ENCODE data around the gene YIPF7. TPM values are rescaled to one million over a fixed set of nuclear protein-coding genes. Genes with fewer than 3 reads are reported as not detected.

YIPF7 gene
- total RNA-seq, 1 experiment from 2014 or later: not detected

- no peak for TF ChIP-seq CTCF (IDR thresholded peaks at IDR 0.05; ENCODE audit: unreplicated experiment)
- ChIA-PET POLR2A (no interaction called here), CTCF (no interaction called here)
Measured at GRCh38 chr4:44671636-44672035, 20.2 kb upstream of the YIPF7 start.

GRCh38 chr4:44670506-44671199 lies 19.2 kb upstream of the YIPF7 start:
- DNase-seq (ENCODE audit: unreplicated experiment): no peak
- no peaks in the 10 kb centered on the region for H3K4me1 Mint-ChIP-seq (ENCODE audit: insufficient read depth, unreplicated experiment)
- POLR2A ChIA-PET: no interaction called here
- intact Hi-C loops (cut with micrococcal nuclease): no loop called here
- no peak overlapping the region for H3K4me3 Mint-ChIP-seq (ENCODE audit: unreplicated experiment)
- BruUV-seq (replicated peaks): no TSS peak
- H3K27me3 Mint-ChIP-seq (ENCODE audit: insufficient read depth, unreplicated experiment): no peaks in the 10 kb centered on the region
- no peak overlapping the region for H3K27ac Mint-ChIP-seq (ENCODE audit: low read depth, unreplicated experiment)
- TF ChIP-seq CTCF (IDR thresholded peaks at IDR 0.05; ENCODE audit: unreplicated experiment): no peak
- no peaks in the 10 kb centered on the region for H3K9me3 Mint-ChIP-seq (ENCODE audit: unreplicated experiment)
- CTCF ChIA-PET: interaction anchor here (0.7 kb wide), 1 partner anchor 893 kb away, joined by 4 read pairs; no protein-coding TSS in a partner anchor
- H3K36me3 Mint-ChIP-seq (ENCODE audit: insufficient read depth, unreplicated experiment): peaks cover 4% of the 10 kb centered on the region

More at GRCh38 chr4:44671636-44672035, 20.2 kb upstream of the YIPF7 start:
- no peak for DNase-seq (ENCODE audit: unreplicated experiment)
- H3K9me3 Mint-ChIP-seq (ENCODE audit: unreplicated experiment): no peaks in the 10 kb centered on the region
- H3K4me1 Mint-ChIP-seq (ENCODE audit: insufficient read depth, unreplicated experiment): no peaks in the 10 kb centered on the region
- intact Hi-C loops (cut with micrococcal nuclease): no loop called here
- no peak overlapping the region for H3K4me3 Mint-ChIP-seq (ENCODE audit: unreplicated experiment)
- no peaks in the 10 kb centered on the region for H3K27me3 Mint-ChIP-seq (ENCODE audit: insufficient read depth, unreplicated experiment)
- no peaks in the 10 kb centered on the region for H3K36me3 Mint-ChIP-seq (ENCODE audit: insufficient read depth, unreplicated experiment)
- no TSS peak for BruUV-seq (replicated peaks)
- no peak overlapping the region for H3K27ac Mint-ChIP-seq (ENCODE audit: low read depth, unreplicated experiment)

- no peak for TF ChIP-seq CTCF (IDR thresholded peaks at IDR 0.05; ENCODE audit: unreplicated experiment)
- intact Hi-C loops (cut with micrococcal nuclease): no loop called here
- no peaks in the 10 kb centered on the region for H3K4me1 Mint-ChIP-seq (ENCODE audit: insufficient read depth, unreplicated experiment)
- CTCF ChIA-PET: interaction anchor here (1.9 kb wide), 1 partner anchor 10 kb away, joined by 4 read pairs; the partner anchor contains the start of gene GUF1
- peaks cover 7% of the 10 kb centered on the region for H3K36me3 Mint-ChIP-seq (ENCODE audit: insufficient read depth, unreplicated experiment)
- no TSS peak for BruUV-seq (replicated peaks)
- no peaks in the 10 kb centered on the region for H3K9me3 Mint-ChIP-seq (ENCODE audit: unreplicated experiment)
- H3K4me3 Mint-ChIP-seq (ENCODE audit: unreplicated experiment): no peak overlapping the region
- DNase-seq (ENCODE audit: unreplicated experiment): no peak
- H3K27ac Mint-ChIP-seq (ENCODE audit: low read depth, unreplicated experiment): no peak overlapping the region
- POLR2A ChIA-PET: interaction anchor here (1.2 kb wide), 1 partner anchor 9 kb away, joined by 6 read pairs; the partner anchor contains the start of gene GUF1
- no peaks in the 10 kb centered on the region for H3K27me3 Mint-ChIP-seq (ENCODE audit: insufficient read depth, unreplicated experiment)
Measured at GRCh38 chr4:44668526-44668925, 17.1 kb upstream of the YIPF7 start.

GRCh38 chr4:44663539-44664263 lies 12.3 kb upstream of the YIPF7 start:
- Mint-ChIP-seq H3K9me3 (ENCODE audit: unreplicated experiment) (no peaks in the 10 kb centered on the region), H3K4me1 (ENCODE audit: insufficient read depth, unreplicated experiment) (peaks cover 13% of the 10 kb centered on the region), H3K4me3 (ENCODE audit: unreplicated experiment) (no peak overlapping the region), H3K27ac (ENCODE audit: low read depth, unreplicated experiment) (no peak overlapping the region), H3K27me3 (ENCODE audit: insufficient read depth, unreplicated experiment) (no peaks in the 10 kb centered on the region), H3K36me3 (ENCODE audit: insufficient read depth, unreplicated experiment) (peaks cover 7% of the 10 kb centered on the region)
- DNase-seq (ENCODE audit: unreplicated experiment): no peak
- no peak for TF ChIP-seq CTCF (IDR thresholded peaks at IDR 0.05; ENCODE audit: unreplicated experiment)
- intact Hi-C loops (cut with micrococcal nuclease): no loop called here
- ChIA-PET POLR2A (interaction anchor here (3.1 kb wide), 1 partner anchor 15 kb away, joined by 9 read pairs; the partner anchor contains the start of gene GUF1), CTCF (no interaction called here)
- no TSS peak for BruUV-seq (replicated peaks)

Data from MCF 10A (cell line).